Brain pericyte (primary cell): ENCODE data around the gene MYO1H.
"Not testable (repeated sequence)": the region's sequence is repeated elsewhere in the genome, so short reads cannot be mapped to it uniquely, and the experiment has no call there.

Experiments used
- DNase-seq: peaks from one replicate; pipeline ENCODE4 v3.0.0-alpha.2; 2012; ENCODE audit warnings: low read depth, low spot score

Gene MYO1H

DNA sequence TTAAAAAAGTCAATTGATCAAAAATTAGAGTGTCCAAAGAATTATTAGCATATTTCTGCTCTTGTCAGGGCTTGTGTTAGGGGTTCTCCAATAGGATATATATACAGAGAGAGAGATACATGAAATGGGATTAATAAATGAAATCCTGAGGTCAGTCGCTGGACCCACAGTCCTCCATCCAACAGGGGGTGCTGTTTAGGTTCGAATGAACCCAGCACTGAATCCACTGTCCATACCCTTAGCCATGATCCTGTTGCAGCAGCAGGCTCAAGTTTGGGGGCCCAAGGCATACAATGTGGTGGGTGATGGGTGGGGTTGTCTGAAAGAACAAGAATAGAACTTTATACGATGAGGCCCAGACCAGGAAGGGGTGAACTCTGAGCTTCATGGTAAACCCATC, 780 bp upstream of the MYO1H start:
- DNase-seq: no peak

DNA sequence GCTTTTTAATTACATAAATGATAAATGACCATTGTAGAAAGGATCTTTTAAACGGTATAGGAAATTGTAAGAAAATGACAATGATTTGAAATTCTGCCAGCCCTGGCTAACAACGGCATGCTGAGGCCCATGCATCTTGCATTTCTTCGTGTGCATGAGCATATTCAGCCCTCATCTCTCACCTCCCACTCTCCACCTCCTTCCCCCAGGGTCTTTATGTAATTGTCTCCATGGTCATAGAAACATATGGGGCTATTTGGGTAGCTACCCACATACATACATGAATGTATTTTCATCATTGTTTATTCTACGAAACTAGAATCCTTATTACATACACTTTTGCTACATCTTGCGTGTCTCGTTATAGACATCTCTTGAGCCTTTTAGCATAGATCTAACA, 4.5 kb downstream of the MYO1H start:
- no peak for DNase-seq

DNA sequence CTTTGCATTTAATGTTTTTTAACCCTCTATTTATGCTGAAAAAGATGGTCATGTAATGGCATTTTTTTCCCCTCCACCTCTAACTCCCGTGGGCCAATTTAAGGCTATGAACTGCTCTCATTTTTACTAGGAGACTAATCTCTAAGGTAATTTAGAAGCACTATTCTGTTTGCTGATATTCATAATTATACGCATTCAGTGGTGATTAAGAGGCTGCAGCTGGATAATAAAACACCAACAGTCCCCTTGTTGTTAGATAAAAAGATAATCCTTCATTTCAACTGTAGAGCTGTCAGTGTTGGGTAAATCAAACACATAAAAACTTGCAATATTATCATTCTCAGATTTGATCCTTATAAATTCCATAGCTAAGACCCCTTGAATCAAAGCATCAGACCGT, 8.9 kb downstream of the MYO1H start:
- no peak for DNase-seq

GRCh38 chr12:109357032-109357431, 9.3 kb downstream of the MYO1H start:
- DNase-seq: no peak

DNA sequence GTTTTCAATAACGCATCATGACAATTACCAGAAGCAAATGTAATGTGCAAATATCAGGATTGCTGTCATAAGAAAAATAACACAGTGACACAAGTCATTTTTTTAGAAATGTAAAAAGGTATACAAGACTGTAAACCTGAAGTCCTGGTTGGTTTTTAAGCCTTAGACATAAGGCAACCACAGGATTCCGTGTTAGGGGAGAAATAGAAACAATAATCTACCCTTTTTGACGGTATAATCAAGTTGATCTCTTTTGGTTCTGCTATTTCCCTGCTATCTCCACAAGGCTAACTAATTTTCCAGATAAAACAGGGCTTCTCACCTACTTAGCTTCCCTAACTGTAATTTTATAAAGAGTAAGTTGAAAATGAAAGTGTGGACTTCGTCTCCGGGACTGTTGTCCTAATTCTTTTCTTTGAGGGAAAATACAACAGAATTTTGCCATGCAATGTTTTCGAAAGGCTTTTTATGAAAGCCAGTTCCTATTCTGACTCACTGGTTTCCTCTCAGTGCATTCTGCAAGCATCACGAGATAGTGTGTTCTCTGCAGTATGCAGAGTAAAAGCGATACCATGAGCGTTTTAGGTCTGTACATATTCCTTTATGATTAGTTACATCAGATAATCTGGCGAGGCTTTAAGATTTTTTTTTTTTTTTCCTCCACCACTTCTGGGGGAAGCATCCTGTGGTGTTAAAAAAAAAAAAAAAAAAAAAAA, 10.6 kb downstream of the MYO1H start:
- DNase-seq: no peak

- DNase-seq: no peak
Measured at GRCh38 chr12:109359131-109359690, 11.5 kb downstream of the MYO1H start.

GRCh38 chr12:109369831-109370230, 22.1 kb downstream of the MYO1H start:
- DNase-seq: no peak

- DNase-seq: no peak
Measured at GRCh38 chr12:109377139-109377685, 29.5 kb downstream of the MYO1H start.

DNA sequence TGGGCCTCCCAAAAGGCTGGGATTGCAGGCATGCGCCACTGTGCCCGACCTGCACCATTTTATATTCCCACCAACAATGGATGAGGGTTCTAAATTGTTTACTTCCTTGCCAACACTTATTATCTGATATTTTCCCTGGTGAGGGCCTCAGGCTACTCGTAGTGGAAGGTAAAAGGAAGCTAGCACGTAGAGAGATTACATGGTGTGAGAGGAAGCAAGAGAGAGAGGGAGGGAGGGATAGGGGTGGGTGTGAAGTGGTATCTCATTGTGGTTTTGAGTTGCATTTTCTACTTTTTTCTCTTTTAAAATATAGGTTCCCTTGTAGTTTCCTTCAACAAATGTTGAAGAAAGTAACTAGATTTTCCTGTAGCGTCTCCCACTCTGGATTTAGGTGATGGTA, 30.9 kb downstream of the MYO1H start:
- no peak for DNase-seq

DNA sequence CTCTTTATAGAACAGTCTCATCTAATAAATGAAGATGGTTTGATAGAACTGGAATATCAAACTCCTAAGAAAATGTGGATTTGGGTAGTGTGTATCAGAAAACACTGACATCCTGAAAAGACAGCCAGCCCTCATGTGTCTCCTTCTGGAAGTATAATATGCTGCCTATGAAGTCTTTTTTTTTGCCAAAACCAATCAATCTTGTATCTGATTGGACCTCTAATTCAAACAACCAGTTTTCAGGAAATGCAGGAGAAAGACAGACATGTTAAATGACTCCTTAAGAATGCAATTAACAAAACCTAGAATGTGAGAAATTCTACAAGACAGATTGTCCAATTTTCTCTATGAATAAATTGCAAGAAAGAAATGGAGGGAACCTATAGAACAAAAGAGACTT, 34.3 kb downstream of the MYO1H start:
- DNase-seq: no peak

- DNase-seq: no peak
Measured at GRCh38 chr12:109383240-109383639, 35.5 kb downstream of the MYO1H start.

DNA sequence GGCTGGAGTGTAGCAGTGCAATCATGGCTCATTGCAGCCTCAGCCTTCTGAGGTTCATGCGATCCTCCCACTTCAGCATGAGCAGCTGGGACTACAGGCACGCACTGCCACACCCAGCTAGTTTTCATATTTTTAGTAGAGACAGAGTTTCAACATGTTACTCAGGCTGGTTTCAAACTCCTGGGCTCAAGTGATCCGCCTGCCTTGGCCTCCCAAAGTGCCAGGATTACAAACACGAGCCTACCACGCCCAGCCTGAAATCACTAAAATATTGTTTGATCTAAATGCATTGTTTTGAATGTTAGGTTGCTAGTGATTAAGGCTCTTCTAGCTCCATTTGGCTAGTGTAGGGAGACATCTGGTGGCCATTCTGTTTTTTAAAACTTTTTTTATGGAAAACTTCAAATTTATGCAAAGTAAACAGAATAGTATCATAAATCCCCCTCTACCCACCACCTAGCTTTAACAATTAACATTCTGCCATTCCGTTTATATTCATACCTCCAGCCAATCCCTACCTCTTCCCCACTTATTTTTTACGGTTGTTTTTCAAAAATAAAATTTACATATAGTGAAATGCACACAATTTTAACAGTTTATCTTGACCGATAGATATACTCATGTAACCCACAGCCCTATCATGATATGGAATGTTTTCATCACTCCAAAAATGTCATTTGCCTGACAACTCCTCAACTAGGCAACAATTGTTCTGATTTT, 37.8 kb downstream of the MYO1H start:
- no peak for DNase-seq

GRCh38 chr12:109386059-109386433, 38.3 kb downstream of the MYO1H start:
- DNase-seq: no peak

DNA sequence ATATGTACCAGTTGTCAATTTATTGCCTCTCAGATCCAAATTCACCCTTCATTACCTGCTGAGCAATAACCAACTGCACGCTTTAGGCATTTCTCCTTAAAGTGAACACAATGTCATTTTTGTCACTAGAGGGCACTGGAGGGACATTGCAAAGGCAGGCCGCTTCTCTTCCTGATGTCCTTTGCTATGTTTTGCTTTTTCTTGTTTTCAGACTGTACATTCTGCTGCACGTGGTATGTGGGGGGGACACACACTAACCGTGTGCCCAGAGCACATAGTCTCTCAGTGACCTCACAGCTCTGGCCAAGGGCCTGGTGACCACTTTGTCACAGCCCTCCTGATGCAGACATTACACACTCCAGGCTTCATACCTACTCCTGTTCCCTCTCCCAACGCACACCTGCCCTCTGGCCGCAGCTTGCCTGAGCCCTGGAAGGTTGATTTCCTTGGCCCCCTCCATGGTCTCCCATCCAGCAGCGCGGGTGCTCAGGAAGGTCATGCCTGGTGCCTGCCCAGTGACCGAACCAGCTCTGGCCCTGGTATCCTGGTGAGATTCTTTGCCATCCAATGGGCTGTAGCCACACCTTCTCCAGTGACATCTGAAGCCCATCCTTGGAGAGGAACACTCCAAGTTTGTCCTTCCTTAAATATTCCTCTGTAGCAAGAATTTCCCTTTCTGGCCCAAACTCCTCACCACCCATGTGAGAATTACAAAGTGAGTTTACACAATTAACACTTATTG, 39.9 kb downstream of the MYO1H start:
- DNase-seq: no peak

GRCh38 chr12:109388167-109388563, 40.5 kb downstream of the MYO1H start:
- no peak for DNase-seq

DNA sequence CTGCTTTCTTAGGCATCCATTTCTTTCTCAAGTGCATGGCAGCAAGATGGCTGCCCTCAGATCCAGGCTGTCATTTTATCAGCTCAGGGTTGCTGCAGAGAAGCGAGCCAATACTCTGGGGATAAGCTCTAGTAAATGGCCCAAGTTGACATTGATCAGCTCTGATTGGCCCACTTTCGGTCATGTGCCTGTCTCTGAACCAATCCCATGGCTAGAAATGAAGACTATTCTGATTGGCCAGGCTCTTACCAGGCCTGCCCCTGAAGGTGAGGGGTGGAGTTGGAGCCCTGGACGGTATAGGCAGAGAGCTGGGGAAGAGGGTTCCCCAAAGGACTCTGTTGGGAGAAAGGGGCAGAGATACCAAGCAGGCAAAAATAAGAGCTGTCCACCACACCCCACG, 41.4 kb downstream of the MYO1H start:
- no peak for DNase-seq

- no peak for DNase-seq
Measured at GRCh38 chr12:109393437-109394345, 46.0 kb downstream of the MYO1H start.

GRCh38 chr12:109394891-109395290, 47.2 kb downstream of the MYO1H start:
- no peak for DNase-seq

- not testable (repeated sequence) for DNase-seq
Measured at GRCh38 chr12:109404841-109405240, 57.1 kb downstream of the MYO1H start.

DNA sequence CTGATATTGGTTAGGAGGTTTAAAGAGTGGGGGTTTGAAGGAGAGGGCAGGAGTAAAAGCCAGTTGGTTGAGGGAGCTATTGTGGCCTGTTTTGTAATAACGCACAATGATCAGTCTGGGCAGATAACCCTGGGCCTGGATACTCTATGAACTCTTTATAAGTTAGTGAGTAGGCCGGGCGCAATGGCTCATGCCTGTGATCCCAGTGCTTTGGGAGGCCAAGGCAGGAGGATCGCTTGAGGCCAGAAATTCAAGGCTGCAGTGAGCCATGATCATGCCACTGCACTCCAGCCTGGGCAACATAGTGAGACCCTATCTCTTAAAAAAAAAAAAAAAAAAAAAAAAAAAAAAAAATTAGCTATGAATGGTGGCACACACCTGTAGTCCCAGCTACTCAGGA, 58.4 kb downstream of the MYO1H start:
- DNase-seq: not testable (repeated sequence)

DNA sequence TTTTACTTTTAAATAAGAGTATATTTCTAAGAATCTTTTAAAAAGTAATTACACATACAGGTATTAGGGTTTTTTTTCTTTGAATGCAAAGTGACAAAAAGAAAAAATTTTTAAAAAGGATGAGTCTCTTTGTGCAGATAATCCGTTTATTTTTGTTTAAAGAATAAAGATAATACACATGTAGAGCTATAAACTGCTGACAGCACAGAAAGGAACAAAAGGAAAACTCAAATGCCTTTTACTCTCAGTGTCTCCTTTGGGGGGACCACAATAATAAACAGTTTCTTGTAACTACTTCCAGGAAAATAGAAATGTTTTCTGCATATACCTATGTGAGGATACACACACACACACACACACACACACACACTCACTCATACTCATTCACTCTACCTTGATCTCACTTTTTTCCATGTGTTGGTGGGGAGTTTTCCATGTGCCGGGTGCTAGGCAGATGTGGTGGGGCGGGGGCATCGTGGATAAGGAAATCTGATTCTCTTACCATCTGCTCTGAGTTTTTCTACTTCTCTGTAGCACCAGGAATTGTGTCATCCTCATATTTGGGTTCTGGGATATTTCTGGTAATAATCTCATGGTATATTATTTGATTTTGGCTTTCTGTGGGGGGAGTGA, 71.3 kb downstream of the MYO1H start:
- DNase-seq: no peak
